Measurements from ENCODE around the gene CITED1.
A peak's percentile ranks its signal among the peaks of the same experiment; 100 is the strongest.
"Not testable (repeated sequence)": the region's sequence is repeated elsewhere in the genome, so short reads cannot be mapped to it uniquely, and the experiment has no call there.

The CITED1 gene, protein sequence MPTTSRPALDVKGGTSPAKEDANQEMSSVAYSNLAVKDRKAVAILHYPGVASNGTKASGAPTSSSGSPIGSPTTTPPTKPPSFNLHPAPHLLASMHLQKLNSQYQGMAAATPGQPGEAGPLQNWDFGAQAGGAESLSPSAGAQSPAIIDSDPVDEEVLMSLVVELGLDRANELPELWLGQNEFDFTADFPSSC

DNA sequence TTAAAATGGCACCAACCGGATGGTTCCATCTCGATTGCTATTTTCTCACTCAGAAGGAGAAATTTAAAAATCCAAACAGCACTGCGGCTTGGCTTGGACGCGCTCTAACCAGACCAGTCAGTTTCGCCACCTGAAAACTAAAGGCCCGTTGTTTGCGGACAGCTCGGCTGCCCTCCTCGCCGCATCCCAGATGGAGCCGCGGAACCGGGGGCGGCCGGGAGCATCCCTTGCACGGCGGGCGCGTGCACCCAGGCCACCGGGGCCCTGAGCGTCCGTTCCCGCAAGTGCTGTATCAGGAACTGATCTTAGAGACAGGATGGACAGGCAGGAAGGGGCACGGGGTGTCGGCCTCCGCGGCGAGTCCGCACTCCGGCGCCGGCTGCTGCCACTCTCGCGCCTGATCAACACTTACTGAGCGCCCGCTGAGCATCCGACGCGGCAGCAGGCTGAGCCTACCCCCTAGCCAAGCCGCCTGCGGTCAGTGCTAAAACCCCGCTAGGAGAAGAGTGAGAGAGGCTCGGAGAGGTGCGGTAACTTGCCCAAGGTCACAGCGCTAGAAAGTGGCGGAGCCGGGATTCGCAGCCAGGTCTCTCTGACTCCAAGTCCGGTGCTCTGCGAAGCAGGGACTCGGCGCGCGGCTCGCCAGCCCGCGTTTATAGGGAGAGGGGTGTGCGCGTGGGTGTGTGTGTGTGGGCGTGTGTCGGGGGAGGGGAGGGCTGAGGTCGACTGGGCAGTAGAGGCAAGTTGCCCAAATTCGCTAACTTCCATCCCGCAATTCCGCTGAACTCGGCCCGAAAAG, at the start of gene CITED1:
TSS of gene CITED1 (minus strand) at position 629 of the 799 bp plus-strand sequence. CDS start 3,045 bp downstream, outside the sequence.
- peak within 1 kb of the TSS; percentile 27 for H3K4me3 ChIP-seq (ENCODE audit: low read depth, low read length)

GRCh38 chrX:72352786-72353185, 47.1 kb upstream of the CITED1 start:
- no peak overlapping the region for H3K4me3 ChIP-seq (ENCODE audit: low read depth, low read length)

DNA sequence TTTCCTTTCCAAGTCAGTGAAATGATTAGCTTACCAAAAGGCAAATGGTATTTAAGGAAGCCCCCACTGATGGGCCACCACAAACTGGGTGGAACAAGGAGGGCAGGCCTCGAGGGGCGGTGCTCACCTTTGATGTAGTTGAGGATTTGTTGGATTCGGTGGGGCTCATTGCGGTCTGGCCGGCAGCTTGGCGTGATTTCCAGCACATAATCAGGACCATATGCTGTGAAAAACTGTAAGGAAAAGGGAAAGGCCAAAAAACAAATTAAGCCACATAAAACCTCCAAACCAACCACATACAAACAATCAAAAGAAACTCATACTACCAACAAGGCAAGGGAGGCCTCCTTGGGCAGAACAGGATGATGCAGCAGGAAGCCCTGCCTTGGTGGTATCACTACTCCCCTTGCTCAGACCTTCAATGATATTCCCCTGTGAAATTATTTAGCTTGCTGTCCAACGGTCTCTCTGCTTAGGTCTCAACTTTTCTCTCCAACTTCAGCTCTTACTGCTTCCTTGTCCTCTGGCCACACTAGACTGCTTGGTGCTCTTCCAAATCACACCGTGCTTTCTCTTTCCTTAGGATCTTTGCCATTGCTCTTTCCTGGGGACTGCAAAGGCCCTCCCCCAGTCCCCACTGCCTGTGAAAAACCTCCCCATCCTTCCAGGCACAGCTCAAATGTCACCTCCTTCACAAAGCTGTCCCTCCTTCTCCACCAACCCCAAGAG, 46.1 kb upstream of the CITED1 start:
- H3K4me3 ChIP-seq (ENCODE audit: low read depth, low read length): no peak overlapping the region

GRCh38 chrX:72349190-72349589, 43.5 kb upstream of the CITED1 start:
- no peak overlapping the region for H3K4me3 ChIP-seq (ENCODE audit: low read depth, low read length)

DNA sequence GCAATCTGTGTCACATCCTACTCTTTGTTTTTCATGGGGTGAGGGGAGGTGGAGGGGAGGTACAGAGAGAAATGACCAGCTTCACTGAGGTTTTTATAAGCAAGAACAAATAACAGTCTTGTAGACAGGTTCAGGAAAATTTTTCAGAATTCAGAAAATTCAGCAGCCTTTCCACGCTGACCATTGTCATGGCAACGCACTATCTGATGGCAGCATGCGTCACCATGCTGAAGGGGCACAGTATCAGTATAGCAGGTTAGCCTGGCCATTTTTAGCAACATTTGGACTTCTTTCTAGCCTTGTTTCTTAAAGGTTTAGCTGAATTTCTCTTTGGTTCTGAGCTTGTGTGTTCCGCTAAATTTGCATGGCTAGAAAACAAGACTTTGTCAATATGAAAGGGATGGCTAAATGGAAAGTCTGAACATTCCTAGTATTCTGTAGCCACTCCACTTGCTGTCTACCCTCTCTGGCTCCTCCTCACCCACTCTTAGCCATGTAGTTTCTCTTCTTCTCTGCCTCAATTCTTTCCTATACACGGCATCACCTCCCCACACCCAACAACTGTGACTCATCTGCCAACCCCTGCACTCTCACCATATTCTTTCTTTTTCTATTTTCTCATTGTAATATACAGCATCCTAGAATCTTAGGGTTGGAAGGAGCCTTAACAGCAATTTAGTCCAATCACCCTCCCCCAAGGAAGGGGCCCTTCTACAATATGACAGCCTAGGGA, 42.7 kb upstream of the CITED1 start:
- H3K4me3 ChIP-seq (ENCODE audit: low read depth, low read length): no peak overlapping the region

- no peak overlapping the region for H3K4me3 ChIP-seq (ENCODE audit: low read depth, low read length)
Observed at GRCh38 chrX:72347366-72347765, 41.7 kb upstream of the CITED1 start.

DNA sequence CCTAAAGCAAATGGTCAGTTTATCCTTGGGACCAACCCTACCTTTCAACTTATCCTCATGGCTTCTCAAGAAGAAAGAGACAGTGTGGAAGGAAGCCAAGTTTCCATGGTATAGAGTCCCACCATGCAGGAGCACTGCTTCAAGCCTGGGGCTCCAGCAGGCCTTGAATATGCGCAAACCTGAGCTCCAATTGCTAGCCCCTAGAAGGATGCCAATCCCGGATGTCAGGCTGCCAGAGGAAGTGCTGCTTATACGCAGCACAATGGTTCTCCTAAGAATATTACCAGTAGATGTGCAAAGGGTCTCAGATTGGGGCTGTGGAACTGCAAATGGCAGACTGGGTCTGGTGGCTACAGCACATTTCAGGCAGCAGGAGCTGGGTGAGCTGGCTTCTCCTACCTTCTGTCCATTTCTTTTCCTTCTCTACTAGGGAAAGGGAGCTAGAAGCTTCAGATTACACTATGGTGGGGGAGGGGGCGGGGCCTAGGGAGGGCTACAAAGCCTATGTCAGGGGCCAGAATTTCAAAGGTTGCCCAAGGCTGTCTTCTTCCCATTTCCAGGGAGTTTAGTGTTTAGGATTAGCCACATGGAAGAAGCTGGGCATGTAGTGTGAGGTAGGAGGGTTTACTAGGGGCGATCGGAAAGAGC, 40.7 kb upstream of the CITED1 start:
- H3K4me3 ChIP-seq (ENCODE audit: low read depth, low read length): no peak overlapping the region

GRCh38 chrX:72340626-72341025, 34.9 kb upstream of the CITED1 start:
- no peak overlapping the region for H3K4me3 ChIP-seq (ENCODE audit: low read depth, low read length)

- H3K4me3 ChIP-seq (ENCODE audit: low read depth, low read length): no peak overlapping the region
Observed at GRCh38 chrX:72340041-72340440, 34.3 kb upstream of the CITED1 start.

DNA sequence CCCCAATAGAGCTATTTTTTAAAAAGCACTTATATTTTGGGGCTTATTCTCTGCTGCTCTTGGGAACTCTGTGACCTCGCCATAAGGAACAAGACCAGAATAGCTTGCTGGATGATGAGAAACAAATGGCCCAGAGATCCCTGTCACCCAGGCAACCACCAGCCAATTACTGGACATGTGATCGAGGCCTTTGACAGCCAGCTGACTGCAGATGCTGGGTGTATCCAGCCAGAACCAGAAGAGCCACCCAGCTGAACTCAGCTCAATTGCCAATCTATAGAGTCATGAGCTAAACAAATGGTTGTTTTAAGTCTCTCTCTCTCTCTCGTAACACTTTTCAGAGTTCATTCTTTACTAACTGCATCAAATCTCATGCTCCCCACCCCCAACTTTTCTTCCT, 24.4 kb upstream of the CITED1 start:
- H3K4me3 ChIP-seq (ENCODE audit: low read depth, low read length): no peak overlapping the region

DNA sequence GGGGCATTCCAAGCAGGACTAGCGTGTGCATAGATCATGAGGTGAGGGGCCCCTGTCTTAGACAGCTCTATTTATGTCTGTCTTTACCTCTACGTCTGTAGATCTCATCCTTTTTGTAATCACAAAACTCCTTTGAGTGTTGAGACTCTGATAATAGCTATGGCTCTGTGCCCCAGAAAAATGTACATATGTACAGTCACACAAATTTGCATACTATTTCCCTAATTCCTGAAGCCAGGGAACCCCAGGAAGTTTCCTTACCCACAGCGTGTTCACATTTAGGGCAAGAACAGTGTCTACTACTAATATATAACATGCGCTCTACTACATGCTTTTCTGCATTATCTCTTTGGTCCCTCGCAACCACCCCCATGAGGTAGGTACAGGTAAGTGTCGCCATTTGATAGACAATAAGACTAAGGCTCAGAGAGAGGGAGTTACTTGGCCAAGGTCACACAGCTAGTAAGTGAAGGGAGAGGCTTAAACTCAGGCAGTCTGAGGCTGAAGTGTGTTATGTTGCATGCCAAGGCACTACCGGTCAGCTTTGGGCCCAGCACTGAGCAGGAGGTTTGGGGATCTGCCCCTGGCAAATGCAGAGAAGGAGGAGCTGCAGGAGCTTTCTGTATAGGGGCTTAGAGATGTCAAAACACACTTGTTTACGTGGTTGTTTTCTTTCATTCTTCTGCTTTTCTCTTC, 21.0 kb upstream of the CITED1 start:
- H3K4me3 ChIP-seq (ENCODE audit: low read depth, low read length): no peak overlapping the region

DNA sequence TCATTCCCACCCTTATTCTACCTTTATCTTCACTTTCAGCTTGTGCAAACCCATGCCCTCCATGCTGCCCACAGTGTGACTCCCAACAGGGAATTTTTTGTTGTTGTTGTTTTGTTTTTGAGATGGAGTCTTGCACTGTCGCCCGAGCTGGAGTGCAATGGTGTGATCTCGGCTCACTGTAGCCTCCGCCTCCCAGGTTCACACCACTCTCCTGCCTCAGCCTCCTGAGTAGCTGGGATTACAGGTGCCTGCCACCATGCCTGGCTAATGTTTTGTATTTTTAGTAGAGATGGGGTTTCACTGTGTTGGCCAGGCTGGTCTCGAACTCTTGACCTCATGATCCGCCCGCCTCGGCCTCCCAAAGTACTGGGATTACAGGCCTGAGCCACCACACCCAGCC, 13.9 kb upstream of the CITED1 start:
- not testable (repeated sequence) for H3K4me3 ChIP-seq (ENCODE audit: low read depth, low read length)

- no peak overlapping the region for H3K4me3 ChIP-seq (ENCODE audit: low read depth, low read length)
Observed at GRCh38 chrX:72317139-72317538, 11.4 kb upstream of the CITED1 start.

- H3K4me3 ChIP-seq (ENCODE audit: low read depth, low read length): no peak overlapping the region
Observed at GRCh38 chrX:72316408-72317110, 10.8 kb upstream of the CITED1 start.

DNA sequence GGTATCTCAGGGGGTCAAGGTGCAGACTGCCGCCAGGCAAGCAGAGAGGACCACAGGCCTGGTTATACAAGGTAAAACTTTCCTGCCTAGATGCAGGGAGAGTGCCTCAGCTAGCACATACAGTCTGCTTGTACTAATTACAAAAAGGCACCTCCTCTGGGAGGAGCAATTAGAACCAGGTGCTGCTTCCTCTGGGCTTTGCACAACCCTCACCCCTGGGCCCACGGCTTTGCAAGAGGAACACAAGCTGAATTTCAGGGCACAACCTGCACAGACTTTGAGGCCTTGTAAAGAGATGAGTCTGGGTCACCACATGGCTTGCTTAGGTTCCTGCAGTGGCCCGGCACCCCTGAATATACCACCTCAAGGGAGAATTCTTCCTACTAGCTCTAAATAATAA, 9.2 kb upstream of the CITED1 start:
- no peak overlapping the region for H3K4me3 ChIP-seq (ENCODE audit: low read depth, low read length)

GRCh38 chrX:72313707-72314641, 8.3 kb upstream of the CITED1 start:
- no peak overlapping the region for H3K4me3 ChIP-seq (ENCODE audit: low read depth, low read length)

DNA sequence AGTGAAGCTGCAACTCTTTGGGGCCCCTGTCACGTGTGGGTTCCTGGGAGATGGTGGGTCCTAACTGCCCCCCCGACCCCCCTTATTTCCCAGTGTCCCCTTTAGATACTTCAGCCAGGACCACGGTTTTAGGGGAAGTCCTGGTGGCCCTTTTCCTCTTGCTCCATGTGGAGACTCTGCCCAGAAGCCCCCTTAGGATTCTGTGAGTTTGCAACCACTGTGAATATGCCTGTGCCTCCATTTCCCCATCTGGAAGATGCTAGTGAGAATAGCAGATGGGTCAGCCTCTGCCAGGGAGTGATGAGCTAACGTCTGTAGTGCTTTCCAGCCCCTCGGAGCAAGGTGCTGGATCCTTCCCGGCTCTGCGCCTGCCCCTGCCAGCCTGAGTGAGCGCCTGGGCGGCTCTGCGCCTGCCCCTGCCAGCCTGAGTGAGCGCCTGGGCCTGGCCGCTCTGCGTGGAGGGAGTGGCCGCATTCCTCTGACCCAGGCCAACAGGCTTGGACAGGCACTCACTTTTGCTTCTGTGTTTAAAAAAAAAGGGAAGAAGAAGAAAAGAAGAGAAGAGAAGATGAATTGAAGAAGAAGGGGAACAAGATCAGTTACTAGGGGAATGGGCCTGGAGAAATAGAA, 6.7 kb upstream of the CITED1 start:
- no peak overlapping the region for H3K4me3 ChIP-seq (ENCODE audit: low read depth, low read length)

Measured in iPS-11a (cell line).